ENCODE results near the gene UFSP2. TPM values are rescaled to one million over a fixed set of nuclear protein-coding genes. Genes with fewer than 3 reads are reported as not detected.

The UFSP2 gene
- total RNA-seq, 3 donors from 2014 or later: 19.3 to 32.9 (median 20.2) TPM

- ATAC-seq: no peak
- TF ChIP-seq, protein P1, sequence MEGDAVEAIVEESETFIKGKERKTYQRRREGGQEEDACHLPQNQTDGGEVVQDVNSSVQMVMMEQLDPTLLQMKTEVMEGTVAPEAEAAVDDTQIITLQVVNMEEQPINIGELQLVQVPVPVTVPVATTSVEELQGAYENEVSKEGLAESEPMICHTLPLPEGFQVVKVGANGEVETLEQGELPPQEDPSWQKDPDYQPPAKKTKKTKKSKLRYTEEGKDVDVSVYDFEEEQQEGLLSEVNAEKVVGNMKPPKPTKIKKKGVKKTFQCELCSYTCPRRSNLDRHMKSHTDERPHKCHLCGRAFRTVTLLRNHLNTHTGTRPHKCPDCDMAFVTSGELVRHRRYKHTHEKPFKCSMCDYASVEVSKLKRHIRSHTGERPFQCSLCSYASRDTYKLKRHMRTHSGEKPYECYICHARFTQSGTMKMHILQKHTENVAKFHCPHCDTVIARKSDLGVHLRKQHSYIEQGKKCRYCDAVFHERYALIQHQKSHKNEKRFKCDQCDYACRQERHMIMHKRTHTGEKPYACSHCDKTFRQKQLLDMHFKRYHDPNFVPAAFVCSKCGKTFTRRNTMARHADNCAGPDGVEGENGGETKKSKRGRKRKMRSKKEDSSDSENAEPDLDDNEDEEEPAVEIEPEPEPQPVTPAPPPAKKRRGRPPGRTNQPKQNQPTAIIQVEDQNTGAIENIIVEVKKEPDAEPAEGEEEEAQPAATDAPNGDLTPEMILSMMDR (IDR thresholded peaks at IDR 0.05): no peak
- H3K9me3 ChIP-seq: no peaks in the 10 kb centered on the region
- intact Hi-C loops (cut with DNase I, micrococcal nuclease): no loop called here
- no peaks in the 10 kb centered on the region for H3K36me3 ChIP-seq (ENCODE audit: low read depth)
- H3K4me1 ChIP-seq (ENCODE audit: low read depth): no peaks in the 10 kb centered on the region
- H3K4me3 ChIP-seq: no peak overlapping the region
- DNase-seq: no peak
These were observed 13.9 kb downstream of the UFSP2 start for GRCh38 chr4:185411849-185412248.

GRCh38 chr4:185408432-185408831 lies 17.3 kb downstream of the UFSP2 start:
- H3K4me1 ChIP-seq (ENCODE audit: low read depth): no peaks in the 10 kb centered on the region
- no peak for DNase-seq
- peak; percentile 62 for ATAC-seq
- no peaks in the 10 kb centered on the region for H3K9me3 ChIP-seq
- H3K36me3 ChIP-seq (ENCODE audit: low read depth): peaks cover 5% of the 10 kb centered on the region
- TF ChIP-seq, protein P1 (IDR thresholded peaks at IDR 0.05): no peak
- H3K4me3 ChIP-seq: no peak overlapping the region
- intact Hi-C loops (cut with DNase I, micrococcal nuclease): no loop called here

DNA sequence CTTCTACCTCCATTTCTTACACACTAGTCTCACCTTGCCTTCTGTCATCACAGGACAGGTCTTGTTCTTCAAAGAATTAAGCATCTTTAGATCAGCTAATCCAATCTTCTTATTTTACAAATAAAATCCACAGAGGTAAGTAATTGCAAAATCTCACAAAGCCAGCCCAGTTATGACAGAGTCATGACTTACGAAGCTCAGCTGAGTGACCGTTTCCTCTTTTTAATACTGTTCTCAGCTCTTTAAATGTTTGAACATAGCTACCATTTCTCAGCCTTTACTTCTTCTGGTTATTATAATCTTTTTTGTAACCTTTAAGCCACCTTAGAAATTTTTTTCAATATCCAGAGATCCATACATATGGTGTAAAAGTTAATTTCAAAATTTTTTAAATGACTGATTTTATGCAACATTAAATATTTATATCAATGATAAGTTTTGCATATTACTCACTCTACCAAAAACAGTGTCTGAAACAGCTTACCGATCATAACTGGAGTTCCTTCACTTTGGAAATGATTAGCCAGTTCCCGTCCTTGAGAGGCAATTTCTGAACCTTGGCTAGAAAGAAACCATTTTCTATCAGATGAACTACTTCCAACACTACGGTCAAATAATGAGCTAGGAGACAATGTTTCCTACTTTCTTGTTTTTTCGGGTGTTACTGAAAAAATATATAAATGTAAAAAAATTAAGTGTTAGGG lies 20.3 kb downstream of the UFSP2 start:
- ATAC-seq (no peak), DNase-seq (no peak)
- TF ChIP-seq, protein P1 (IDR thresholded peaks at IDR 0.05): no peak
- Histone ChIP-seq H3K36me3 (ENCODE audit: low read depth) (peaks cover 5% of the 10 kb centered on the region), H3K4me1 (ENCODE audit: low read depth) (no peaks in the 10 kb centered on the region), H3K4me3 (no peak overlapping the region), H3K9me3 (no peaks in the 10 kb centered on the region)
- intact Hi-C loops (cut with DNase I, micrococcal nuclease): no loop called here

- H3K4me3 ChIP-seq: no peak overlapping the region
- peaks cover 5% of the 10 kb centered on the region for H3K36me3 ChIP-seq (ENCODE audit: low read depth)
- DNase-seq (no peak), ATAC-seq (no peak)
- TF ChIP-seq, protein P1 (IDR thresholded peaks at IDR 0.05): no peak
- intact Hi-C loops (cut with DNase I, micrococcal nuclease): no loop called here
- H3K9me3 ChIP-seq: no peaks in the 10 kb centered on the region
- H3K4me1 ChIP-seq (ENCODE audit: low read depth): peaks cover 5% of the 10 kb centered on the region
These were observed 21.7 kb downstream of the UFSP2 start for GRCh38 chr4:185404031-185404430.

- Histone ChIP-seq H3K4me3 (no peak overlapping the region), H3K4me1 (ENCODE audit: low read depth) (peaks cover 17% of the 10 kb centered on the region), H3K9me3 (no peaks in the 10 kb centered on the region), H3K36me3 (ENCODE audit: low read depth) (peaks cover 9% of the 10 kb centered on the region)
- TF ChIP-seq, protein P1 (IDR thresholded peaks at IDR 0.05): no peak
- DNase-seq: peak in 1 of 3 donors; percentile 56
- intact Hi-C loops (cut with DNase I, micrococcal nuclease): loop anchor here in 1 of 2 donors (5.0 kb wide), 1 partner anchor 197 kb away; the partner anchor contains the start of gene CFAP97
- ATAC-seq: no peak
These were observed 26.3 kb downstream of the UFSP2 start for GRCh38 chr4:185399466-185399865.
